Ovary (tissue), 9 donors: Measurements from ENCODE around the gene CGB2. TPM values are rescaled to one million over a fixed set of nuclear protein-coding genes. Genes with fewer than 3 reads are reported as not detected.
A peak's percentile ranks its signal among the peaks of the same experiment; 100 is the strongest.

Source experiments
- DNase-seq, 5 donors: peaks; one replicate each; pipeline ENCODE4 v3.0.0-alpha.2; 2019 to 2020
- H3K27ac ChIP-seq, 2 donors: fragments of 200-600 bp; one replicate each; pipeline versions ENCODE4 v1.5.1 to v1.8.0; 2019 to 2022
- H3K27me3 ChIP-seq: fragments of 200-600 bp; one replicate; pipeline ENCODE4 v1.8.0; 2022
- H3K36me3 ChIP-seq: fragments of 200-600 bp; sonication (generic); one replicate; pipeline ENCODE4 v1.5.1; 2019
- H3K4me1 ChIP-seq: one replicate; pipeline ENCODE4 v1.8.1; 2013; ENCODE audit warnings: mild to moderate bottlenecking, moderate library complexity; ENCODE audit not compliant: insufficient read depth
- H3K4me3 ChIP-seq: fragments of 200-600 bp; sonication (generic); one replicate; pipeline ENCODE4 v1.5.1; 2017
- H3K9me3 ChIP-seq, 2 donors: fragments of 200-600 bp in 1 of 2; sonication (generic) in 1 of 2; one replicate each; pipeline versions ENCODE4 v1.5.1 to v1.8.1; 2013 to 2019; ENCODE audit warnings: mild to moderate bottlenecking in 1 of 2, moderate library complexity in 1 of 2
- EP300 ChIP-seq: sonication (generic); formaldehyde crosslinking; IDR thresholded peaks from one replicate; pipeline ENCODE4 v1.6.1; 2017; ENCODE audit warnings: antibody characterized with exemption
- POLR2A ChIP-seq: fragments of 450-650 bp; IDR thresholded peaks from one replicate; pipeline ENCODE4 v1.6.1; 2017; ENCODE audit warnings: antibody characterized with exemption, mild to moderate bottlenecking, moderate library complexity
- WGBS, 3 donors: extraction: QIAGEN DNeasy Blood & Tissue Kit in 1 of 3; methylation state at CpG; one replicate each; pipeline versions ENCODE4 v1.1.5 to v1.1.7; 2013 to 2017; 5-methylcytosine and 5-hydroxymethylcytosine counted together
- intact Hi-C, 4 donors: fragments of 100-400 bp; cut with DNase I; formaldehyde crosslinking; loops; one replicate each; pipeline versions ENCODE4 v1.11.0 to v1.15.1; 2022 to 2023
- polyA plus RNA-seq, 2 donors: library from polyadenylated mRNA; stranded (reverse); fragments of 200-250 nt in 1 of 2; fragments of 350-450 nt in 1 of 2; fragmentation: Illumina TruSeq in 1 of 2; extraction: RNeasy Lipid Tissue Mini Kit (QIAGEN cat#74804) in 1 of 2; gene quantifications; one replicate each; pipeline ENCODE4 v1.2.3, GENCODE V29; 2013 to 2014
- total RNA-seq, 7 donors: library from RNA; depleted of rRNA in 2 of 7; stranded (reverse); fragments of >200 nt in 2 of 7; fragmentation: NEBNext Ultra II Directional in 3 of 7; extraction: Animal tissue kit (Norgen Biotek cat#: 25700) in 3 of 7; gene quantifications; one replicate each; pipeline versions ENCODE4 v1.1.0 to v1.2.4, GENCODE V29; 2016 to 2023
- TF ChIP-seq, protein P1 (sequence below), 3 donors: fragments of 450-650 bp in 2 of 3; fragments of 200-600 bp in 1 of 3; IDR thresholded peaks; one replicate each; pipeline versions ENCODE4 v1.5.1 to v1.8.0; 2016 to 2022; ENCODE audit warnings: antibody characterized with exemption in 3 of 3, mild to moderate bottlenecking in 1 of 3
- donor health status: DM: no; HTN: no; CAD: no; lungs with moderate emphysema.
- donor health status: DM: no; HTN: no; CAD: no.
- donor health status: Bipolar disorder and iron deficiency.
- donor health status: DM: yes; HTN: yes; CAD: no.
- donor health status: DM: no; HTN: no; CAD: no.
- donor health status: DM: yes; HTN: yes; CAD: no.

The CGB2 gene
- total and polyA plus RNA-seq, 9 donors = not detected

DNA sequence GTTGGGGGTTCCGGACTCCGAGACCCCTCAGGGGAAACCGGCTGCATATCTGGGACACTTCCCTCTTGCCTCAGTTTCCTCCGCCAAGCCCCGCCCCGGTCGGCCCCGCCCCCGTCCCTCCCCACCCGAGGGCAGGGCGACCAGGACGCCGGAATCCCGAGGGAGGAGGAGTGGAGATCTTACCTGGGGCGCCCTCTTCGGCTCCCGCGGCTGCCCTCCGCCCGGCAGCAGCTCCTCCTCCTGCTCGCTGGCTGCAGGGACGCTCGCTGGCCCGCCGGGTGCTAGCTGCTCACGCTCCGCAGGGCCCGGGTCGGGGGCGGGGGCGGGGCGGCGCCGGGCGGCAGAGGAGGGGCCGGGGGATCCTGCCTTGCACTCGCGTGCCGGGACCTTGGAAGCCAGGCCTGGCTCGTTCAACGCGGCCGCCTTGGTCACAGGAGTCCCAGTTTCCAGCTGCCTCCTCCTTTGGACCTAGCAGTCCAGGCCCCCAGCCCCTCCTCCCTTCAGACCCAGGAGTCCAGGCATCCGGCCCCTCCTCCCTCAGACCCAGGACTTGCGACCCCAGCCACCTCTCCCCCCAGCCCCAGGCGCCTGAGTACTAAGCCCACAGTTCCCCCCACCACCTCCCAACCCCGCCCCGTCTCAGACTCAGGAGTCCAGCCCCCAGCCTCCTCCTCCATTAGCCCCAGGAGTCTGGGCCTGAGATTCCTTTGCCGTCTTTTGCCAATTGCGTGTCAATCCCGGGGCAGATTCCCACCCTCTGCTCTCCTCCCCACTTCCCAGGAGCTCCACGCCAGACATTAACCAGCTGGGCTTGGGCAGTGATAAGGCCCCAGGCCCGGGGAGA lies 33.3 kb downstream of the CGB2 start, which contains the start of gene NTF4:
TSS of gene NTF4 (minus strand) at position 51 of the 844 bp plus-strand sequence. CDS start 2,821 bp downstream, outside the sequence.
- Histone ChIP-seq H3K4me1 (peaks cover 2% of the 10 kb centered on the region), H3K27me3 (no peaks in the 10 kb centered on the region), H3K4me3 (no peak within 1 kb of the TSS), H3K9me3 (no peaks in the 10 kb centered on the region), H3K27ac (no peak within 1 kb of the TSS), H3K36me3 (no peaks in the 10 kb centered on the region)
- intact Hi-C loops = no loop called here
- WGBS, 3 donors = 1 to 4% (median 3%) methylated on average over 27 to 53 of the region's 53 CpGs
- TF ChIP-seq POLR2A = no peak
- TF ChIP-seq EP300 = no peak
- TF ChIP-seq, protein P1, sequence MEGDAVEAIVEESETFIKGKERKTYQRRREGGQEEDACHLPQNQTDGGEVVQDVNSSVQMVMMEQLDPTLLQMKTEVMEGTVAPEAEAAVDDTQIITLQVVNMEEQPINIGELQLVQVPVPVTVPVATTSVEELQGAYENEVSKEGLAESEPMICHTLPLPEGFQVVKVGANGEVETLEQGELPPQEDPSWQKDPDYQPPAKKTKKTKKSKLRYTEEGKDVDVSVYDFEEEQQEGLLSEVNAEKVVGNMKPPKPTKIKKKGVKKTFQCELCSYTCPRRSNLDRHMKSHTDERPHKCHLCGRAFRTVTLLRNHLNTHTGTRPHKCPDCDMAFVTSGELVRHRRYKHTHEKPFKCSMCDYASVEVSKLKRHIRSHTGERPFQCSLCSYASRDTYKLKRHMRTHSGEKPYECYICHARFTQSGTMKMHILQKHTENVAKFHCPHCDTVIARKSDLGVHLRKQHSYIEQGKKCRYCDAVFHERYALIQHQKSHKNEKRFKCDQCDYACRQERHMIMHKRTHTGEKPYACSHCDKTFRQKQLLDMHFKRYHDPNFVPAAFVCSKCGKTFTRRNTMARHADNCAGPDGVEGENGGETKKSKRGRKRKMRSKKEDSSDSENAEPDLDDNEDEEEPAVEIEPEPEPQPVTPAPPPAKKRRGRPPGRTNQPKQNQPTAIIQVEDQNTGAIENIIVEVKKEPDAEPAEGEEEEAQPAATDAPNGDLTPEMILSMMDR (IDR thresholded peaks at IDR 0.05) = no peak
- DNase-seq = peak in 3 of 5 donors; percentile 11 to 56 (median 50)

DNA sequence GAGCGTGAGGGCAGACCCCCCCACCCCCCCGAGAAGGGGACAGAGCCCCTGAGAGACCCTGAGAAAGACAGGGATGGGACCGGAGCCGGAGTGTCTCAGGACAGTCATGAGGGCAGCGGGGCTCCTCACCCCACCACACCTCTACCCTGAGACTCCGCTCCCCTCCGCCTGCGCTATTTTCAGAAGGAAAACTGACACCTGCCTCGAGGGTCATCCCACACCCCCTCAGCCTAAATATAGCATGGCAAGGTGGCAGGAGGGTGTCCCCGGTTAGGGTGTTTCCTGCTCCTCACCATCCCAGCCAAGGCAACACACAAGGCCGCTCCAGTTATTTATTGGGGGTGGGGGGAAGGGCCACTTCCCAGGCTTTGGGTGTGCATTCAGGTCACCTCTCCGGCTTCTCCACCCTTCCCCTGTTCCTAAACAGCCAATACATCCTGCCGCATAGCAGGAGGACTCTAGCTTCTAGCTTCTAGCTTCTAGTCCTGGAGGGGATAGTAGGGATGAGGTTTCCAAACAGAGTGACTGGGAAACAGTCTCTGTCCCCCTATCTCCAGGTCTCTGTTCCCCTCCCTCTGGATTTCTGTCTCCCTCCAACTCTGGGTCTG lies 34.3 kb downstream of the CGB2 start:
- Histone ChIP-seq H3K4me1 (peaks cover 2% of the 10 kb centered on the region), H3K36me3 (no peaks in the 10 kb centered on the region), H3K4me3 (no peak overlapping the region), H3K27ac (no peak overlapping the region), H3K27me3 (no peaks in the 10 kb centered on the region), H3K9me3 (no peaks in the 10 kb centered on the region)
- TF ChIP-seq POLR2A (no peak), EP300 (no peak)
- TF ChIP-seq, protein P1 (IDR thresholded peaks at IDR 0.05) = no peak
- DNase-seq = no peak
- intact Hi-C loops = no loop called here
- 52 to 60% (median 59%) methylated on average over 13 of the region's 13 CpGs for WGBS, 3 donors

DNA sequence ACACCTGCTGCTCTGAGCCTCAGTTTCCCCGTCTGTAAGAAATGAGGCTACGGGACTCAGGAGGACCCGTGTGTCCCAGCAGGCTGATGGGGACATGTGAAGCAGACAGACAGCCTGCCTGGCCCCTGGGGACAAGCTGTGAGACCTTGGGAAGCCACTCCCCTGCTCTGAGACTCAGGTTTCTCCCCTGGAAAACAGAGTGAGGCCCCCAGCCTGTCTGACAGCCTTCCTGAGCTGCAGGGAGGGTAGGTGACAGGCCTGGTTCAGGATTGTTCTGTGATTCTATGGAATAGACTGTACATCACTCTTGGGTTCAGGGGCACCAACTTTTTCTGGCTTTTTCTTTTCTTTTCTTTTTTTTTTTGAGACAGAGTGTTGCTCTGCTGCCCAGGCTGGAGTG lies 35.9 kb downstream of the CGB2 start:
- DNase-seq = no peak
- H3K27me3 ChIP-seq = no peaks in the 10 kb centered on the region
- no peak overlapping the region for H3K4me3 ChIP-seq
- no peaks in the 10 kb centered on the region for H3K36me3 ChIP-seq
- intact Hi-C loops = no loop called here
- H3K27ac ChIP-seq = no peak overlapping the region
- 48 to 61% (median 53%) methylated on average over 3 of the region's 3 CpGs for WGBS, 3 donors
- H3K9me3 ChIP-seq = no peaks in the 10 kb centered on the region
- no peak for TF ChIP-seq EP300
- TF ChIP-seq, protein P1 (IDR thresholded peaks at IDR 0.05) = no peak
- no peak for TF ChIP-seq POLR2A
- H3K4me1 ChIP-seq = peaks cover 2% of the 10 kb centered on the region

DNA sequence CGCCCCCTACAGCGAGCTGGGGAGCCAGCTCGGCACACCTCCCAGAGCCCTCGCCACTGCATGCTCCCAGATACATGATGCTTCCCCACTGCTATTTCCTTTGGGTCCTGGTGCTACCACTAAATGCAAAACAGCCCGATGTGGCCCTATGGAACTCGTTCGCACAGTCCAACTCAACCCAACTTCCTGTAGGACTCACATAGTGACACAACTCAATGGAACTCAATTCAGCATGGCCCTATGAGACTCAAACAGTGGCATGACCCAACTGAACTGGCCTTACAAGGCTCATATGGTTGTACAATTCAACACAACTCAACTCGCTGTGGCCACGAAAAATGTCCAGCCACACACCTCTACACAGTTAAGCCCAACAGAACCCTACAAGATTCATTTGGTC lies 37.3 kb downstream of the CGB2 start:
- H3K36me3 ChIP-seq = no peaks in the 10 kb centered on the region
- no peak overlapping the region for H3K27ac ChIP-seq
- no peak for DNase-seq
- WGBS, 3 donors = 90 to 95% (median 95%) methylated on average over 9 of the region's 9 CpGs
- intact Hi-C loops = no loop called here
- H3K9me3 ChIP-seq = no peaks in the 10 kb centered on the region
- peaks cover 2% of the 10 kb centered on the region for H3K4me1 ChIP-seq
- H3K27me3 ChIP-seq = peaks cover 3% of the 10 kb centered on the region
- no peak overlapping the region for H3K4me3 ChIP-seq
- no peak for TF ChIP-seq POLR2A
- TF ChIP-seq, protein P1 (IDR thresholded peaks at IDR 0.05) = no peak
- TF ChIP-seq EP300 = no peak
